Transverse colon (tissue), 3 donors: ENCODE results near the gene ALOX5AP.

Source experiments
- EP300 ChIP-seq: sonication (generic); formaldehyde crosslinking; IDR thresholded peaks from one replicate; pipeline ENCODE4 v1.6.1; 2017; ENCODE audit warnings: antibody characterized with exemption, low read depth
- POLR2A ChIP-seq: fragments of 450-650 bp; IDR thresholded peaks from one replicate; pipeline ENCODE4 v1.6.1; 2016; ENCODE audit warnings: antibody characterized with exemption, mild to moderate bottlenecking, moderate library complexity
- TF ChIP-seq, protein P1 (sequence below), 5 experiments: fragments of 200-600 bp in 3 of 5; fragments of 450-650 bp in 2 of 5; sonication (generic) in 3 of 5; IDR thresholded peaks; 1 replicate in 2 of 5; 2 replicates in 3 of 5; pipeline ENCODE4 v1.5.1; 2016 to 2017; ENCODE audit warnings: antibody characterized with exemption in 5 of 5, inconsistent platforms in 3 of 5, mild to moderate bottlenecking in 2 of 5, moderate library complexity in 1 of 5

DNA sequence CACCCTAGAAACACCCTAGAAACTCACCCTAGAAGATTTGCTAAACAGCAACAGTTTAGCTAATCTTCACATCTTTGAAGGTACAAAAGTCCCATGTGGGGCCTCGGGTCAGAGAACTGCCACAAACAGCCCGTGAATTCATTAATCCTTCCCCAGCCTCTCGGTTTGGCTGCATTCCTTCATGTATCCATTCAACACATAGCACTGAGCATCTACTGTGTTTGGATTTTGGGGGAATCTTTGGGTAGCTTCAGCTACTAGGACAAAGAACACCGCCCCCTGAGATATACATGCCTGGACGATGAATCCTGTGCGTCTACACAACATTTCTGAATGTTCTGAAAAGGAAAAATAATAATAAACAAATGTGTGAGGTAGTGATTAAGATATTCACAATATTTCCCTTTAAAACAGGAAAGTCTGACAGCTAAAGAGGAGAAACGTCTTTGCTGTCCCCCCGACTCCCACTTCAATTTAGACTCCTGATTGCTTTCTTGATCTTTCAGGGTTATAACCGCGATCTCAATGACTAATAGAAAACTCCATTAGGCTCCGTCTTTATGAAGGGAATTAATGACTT is 63.5 kb downstream of the ALOX5AP start:
- TF ChIP-seq, protein P1, sequence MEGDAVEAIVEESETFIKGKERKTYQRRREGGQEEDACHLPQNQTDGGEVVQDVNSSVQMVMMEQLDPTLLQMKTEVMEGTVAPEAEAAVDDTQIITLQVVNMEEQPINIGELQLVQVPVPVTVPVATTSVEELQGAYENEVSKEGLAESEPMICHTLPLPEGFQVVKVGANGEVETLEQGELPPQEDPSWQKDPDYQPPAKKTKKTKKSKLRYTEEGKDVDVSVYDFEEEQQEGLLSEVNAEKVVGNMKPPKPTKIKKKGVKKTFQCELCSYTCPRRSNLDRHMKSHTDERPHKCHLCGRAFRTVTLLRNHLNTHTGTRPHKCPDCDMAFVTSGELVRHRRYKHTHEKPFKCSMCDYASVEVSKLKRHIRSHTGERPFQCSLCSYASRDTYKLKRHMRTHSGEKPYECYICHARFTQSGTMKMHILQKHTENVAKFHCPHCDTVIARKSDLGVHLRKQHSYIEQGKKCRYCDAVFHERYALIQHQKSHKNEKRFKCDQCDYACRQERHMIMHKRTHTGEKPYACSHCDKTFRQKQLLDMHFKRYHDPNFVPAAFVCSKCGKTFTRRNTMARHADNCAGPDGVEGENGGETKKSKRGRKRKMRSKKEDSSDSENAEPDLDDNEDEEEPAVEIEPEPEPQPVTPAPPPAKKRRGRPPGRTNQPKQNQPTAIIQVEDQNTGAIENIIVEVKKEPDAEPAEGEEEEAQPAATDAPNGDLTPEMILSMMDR (IDR thresholded peaks at IDR 0.05), result no peak
- TF ChIP-seq POLR2A (no peak), EP300 (no peak)
